ENCODE results near the gene ATP8B1. TPM values are rescaled to one million over a fixed set of nuclear protein-coding genes. Genes with fewer than 3 reads are reported as not detected.

ATP8B1 gene
- total and polyA plus RNA-seq, 2 of the 8 experiments (the other 6 are each of a cell fraction or from before 2014, with no cell fraction given), result 1.1 to 4.6 TPM

GRCh38 chr18:57791911-57792310 is 11.2 kb downstream of the ATP8B1 start:
- H3K79me1 ChIP-seq (ENCODE audit: low read depth, low read length), result no peaks in the 10 kb centered on the region
- WGBS, 2 experiments (ENCODE audit: extremely low coverage in 1 of 2, insufficient coverage in 1 of 2, insufficient read length in 1 of 2, insufficient replicate concordance in 2 of 2, low coverage in 1 of 2, low lambda C conversion rate in 2 of 2, missing lambda C conversion rate in 1 of 2), result 94% methylated on average over 2 of the region's 2 CpGs; no CpG with 5 or more reads in 1 of the 2 experiments
- DNase-seq (ENCODE audit: low read depth in 1 of 2, low spot score in 2 of 2) (no peak), FAIRE-seq (no peak)
- no peaks in the 10 kb centered on the region for H3K27me3 ChIP-seq (replicated peaks in 1 of 4; ENCODE audit: control insufficient read depth in 3 of 4, extremely low read depth in 1 of 4, insufficient read depth in 3 of 4, low read length in 3 of 4)
- no peak overlapping the region for H2BK120ac ChIP-seq (replicated peaks; ENCODE audit: low read depth, low read length)
- H2BK5ac ChIP-seq (ENCODE audit: low read depth, low read length), result no peak overlapping the region
- no peaks in the 10 kb centered on the region for H3K23me2 ChIP-seq (ENCODE audit: low read depth, low read length)
- no peak overlapping the region for H4K5ac ChIP-seq (ENCODE audit: insufficient read length, low read depth, low read length)
- no peaks in the 10 kb centered on the region for H3K36me3 ChIP-seq (ENCODE audit: control insufficient read depth in 2 of 4, insufficient read depth in 4 of 4, low read length in 3 of 4)
- H3K14ac ChIP-seq (ENCODE audit: insufficient read length), result no peak overlapping the region
- H3K4me2 ChIP-seq (ENCODE audit: insufficient read depth in 1 of 2, low read depth in 2 of 2, low read length in 2 of 2), result no peak overlapping the region
- no peak overlapping the region for H2BK12ac ChIP-seq (ENCODE audit: low read depth, low read length)
- H2BK20ac ChIP-seq (ENCODE audit: low read length), result no peak overlapping the region
- H3K27ac ChIP-seq (ENCODE audit: low read depth, low read length), result no peak overlapping the region
- no peak overlapping the region for H3K4ac ChIP-seq (replicated peaks; ENCODE audit: insufficient read length, low read depth, low read length)
- H4K8ac ChIP-seq (ENCODE audit: extremely low read depth, insufficient read depth, low read length), result no peak overlapping the region
- no peak for TF ChIP-seq CREB1 (IDR thresholded peaks at IDR 0.05)
- no peak for TF ChIP-seq SP4 (IDR thresholded peaks at IDR 0.05; ENCODE audit: low read length)
- TF ChIP-seq EZH2 (IDR thresholded peaks at IDR 0.05; ENCODE audit: low read depth, low read length, severe bottlenecking), result no peak
- no peak for TF ChIP-seq TBP (IDR thresholded peaks at IDR 0.05; ENCODE audit: low read depth, low read length)
- TF ChIP-seq BACH1 (IDR thresholded peaks at IDR 0.05; ENCODE audit: low read length), result no peak
- no peak for TF ChIP-seq POLR2A (IDR thresholded peaks at IDR 0.05; ENCODE audit: control extremely low read depth in 1 of 2, low read depth in 2 of 2, low read length in 2 of 2)
- no peak for TF ChIP-seq KDM5A (IDR thresholded peaks at IDR 0.05; ENCODE audit: low read length)
- TF ChIP-seq SP1 (IDR thresholded peaks at IDR 0.05; ENCODE audit: low read depth, low read length), result no peak
- no peak for TF ChIP-seq TAF7 (optimal IDR thresholded peaks at IDR 0.05; ENCODE audit: borderline replicate concordance, low read depth, low read length)
- no peak for TF ChIP-seq JUND (IDR thresholded peaks at IDR 0.05; ENCODE audit: low read length)
- TF ChIP-seq PHF8 (conservative IDR thresholded peaks at IDR 0.05; ENCODE audit: low read depth, low read length), result no peak
- no peak overlapping the region for H3K4me3 ChIP-seq (ENCODE audit: extremely low read depth in 1 of 4, insufficient read depth in 2 of 4, low read depth in 3 of 4, low read length in 4 of 4)
- no peak overlapping the region for H3K23ac ChIP-seq (ENCODE audit: insufficient read length)
- CTCF ChIA-PET (ENCODE audit: partially characterized antibody), result interaction anchor here (1.5 to 2.1 kb wide), 3 partner anchors 7 to 14 kb away, joined by 3 to 6 read pairs (median 4); no protein-coding TSS in a partner anchor
- H2BK15ac ChIP-seq (ENCODE audit: low read length), result no peak overlapping the region
- no peak overlapping the region for H4K91ac ChIP-seq (replicated peaks; ENCODE audit: insufficient read length, low read length)
- H3K18ac ChIP-seq (ENCODE audit: extremely low read depth, low read length), result no peak overlapping the region
- H4K20me1 ChIP-seq (replicated peaks in 1 of 2; ENCODE audit: control insufficient read depth in 1 of 2, insufficient read depth in 2 of 2, low read length in 2 of 2), result no peaks in the 10 kb centered on the region
- no peaks in the 10 kb centered on the region for H3K79me2 ChIP-seq (ENCODE audit: control insufficient read depth in 1 of 2, insufficient read depth in 2 of 2, low read length in 2 of 2)
- no peak overlapping the region for H3K56ac ChIP-seq (replicated peaks; ENCODE audit: insufficient read length, low read depth, low read length)
- no peaks in the 10 kb centered on the region for H3K4me1 ChIP-seq (replicated peaks in 1 of 4; ENCODE audit: control insufficient read depth in 3 of 4, insufficient read depth in 4 of 4, low read length in 3 of 4)
- H2AK5ac ChIP-seq (ENCODE audit: low read depth, low read length), result no peak overlapping the region
- H3K9ac ChIP-seq (replicated peaks in 1 of 4; ENCODE audit: extremely low read depth in 1 of 4, low read depth in 3 of 4, low read length in 3 of 4), result no peak overlapping the region
- no peak overlapping the region for H2AFZ ChIP-seq (ENCODE audit: low read length)
- no peaks in the 10 kb centered on the region for H3K9me3 ChIP-seq (ENCODE audit: insufficient read depth in 2 of 2, low read depth in 1 of 2, low read length in 1 of 2)
- POLR2A ChIA-PET (ENCODE audit: partially characterized antibody), result no interaction called here

All from H1 (cell line).